GM18508 (cell line): ENCODE results near the gene VEPH1.
A peak's percentile ranks its signal among the peaks of the same experiment; 100 is the strongest.

Experiments used
- ATAC-seq: cut with Tn5 transposase; IDR thresholded peaks from one replicate; pipeline ENCODE4 v1.9.1; 2021; ENCODE audit warnings: moderate number of reproducible peaks; ENCODE audit not compliant: insufficient read depth, unreplicated experiment

Gene VEPH1

GRCh38 chr3:157502916-157503595 lies at the start of gene VEPH1:
VEPH1 (minus strand) TSS chr3:157503416; CDS start chr3:157495349, 8,067 bp downstream.
- no peak for ATAC-seq

GRCh38 chr3:157551961-157552360 lies 48.7 kb upstream of the VEPH1 start:
- no peak for ATAC-seq

- no peak for ATAC-seq
Observed at GRCh38 chr3:157549498-157549897, 46.3 kb upstream of the VEPH1 start.

GRCh38 chr3:157544501-157545130 lies 41.4 kb upstream of the VEPH1 start:
- no peak for ATAC-seq

GRCh38 chr3:157543501-157544035 lies 40.4 kb upstream of the VEPH1 start:
- ATAC-seq, result no peak

GRCh38 chr3:157542711-157543500 lies 39.7 kb upstream of the VEPH1 start:
- ATAC-seq, result no peak

- no peak for ATAC-seq
Observed at GRCh38 chr3:157541506-157542236, 38.5 kb upstream of the VEPH1 start.

- no peak for ATAC-seq
Observed at GRCh38 chr3:157540656-157541055, 37.4 kb upstream of the VEPH1 start.

- no peak for ATAC-seq
Observed at GRCh38 chr3:157535667-157536066, 32.5 kb upstream of the VEPH1 start.

GRCh38 chr3:157534725-157535161 lies 31.5 kb upstream of the VEPH1 start:
- no peak for ATAC-seq

GRCh38 chr3:157533298-157534070 lies 30.3 kb upstream of the VEPH1 start:
- no peak for ATAC-seq

GRCh38 chr3:157532529-157533297 lies 29.5 kb upstream of the VEPH1 start:
- ATAC-seq, result peak; percentile 90

- no peak for ATAC-seq
Observed at GRCh38 chr3:157531771-157532170, 28.6 kb upstream of the VEPH1 start.

- no peak for ATAC-seq
Observed at GRCh38 chr3:157531301-157531660, 28.1 kb upstream of the VEPH1 start.

GRCh38 chr3:157530637-157531300 lies 27.6 kb upstream of the VEPH1 start:
- ATAC-seq, result no peak

GRCh38 chr3:157529751-157530150 lies 26.5 kb upstream of the VEPH1 start:
- no peak for ATAC-seq

- no peak for ATAC-seq
Observed at GRCh38 chr3:157529085-157529484, 25.9 kb upstream of the VEPH1 start.

- no peak for ATAC-seq
Observed at GRCh38 chr3:157527131-157527881, 24.1 kb upstream of the VEPH1 start.
